Measurements from ENCODE around the gene ZFHX3.

The ZFHX3 gene

DNA sequence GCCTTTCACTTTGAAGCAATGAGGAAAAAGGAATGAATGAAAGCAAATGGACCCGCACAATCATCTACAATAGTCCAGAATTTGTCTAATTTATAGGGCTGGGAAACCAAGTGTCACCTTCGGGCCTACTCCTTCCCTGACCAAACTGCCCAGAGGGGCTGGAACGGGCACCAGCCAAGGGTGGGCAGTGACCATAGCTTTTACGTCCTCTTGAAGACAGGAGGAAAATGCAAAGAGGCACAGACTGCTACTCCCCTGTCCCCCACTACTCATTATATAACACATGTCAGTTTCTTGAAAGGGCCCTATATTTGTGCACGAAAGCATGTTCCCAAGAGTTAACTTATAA, 122.3 kb downstream of the ZFHX3 start:
- no peak for DNase-seq

GRCh38 chr16:72924927-72925630, 122.8 kb downstream of the ZFHX3 start:
- DNase-seq: peak; percentile 16

DNA sequence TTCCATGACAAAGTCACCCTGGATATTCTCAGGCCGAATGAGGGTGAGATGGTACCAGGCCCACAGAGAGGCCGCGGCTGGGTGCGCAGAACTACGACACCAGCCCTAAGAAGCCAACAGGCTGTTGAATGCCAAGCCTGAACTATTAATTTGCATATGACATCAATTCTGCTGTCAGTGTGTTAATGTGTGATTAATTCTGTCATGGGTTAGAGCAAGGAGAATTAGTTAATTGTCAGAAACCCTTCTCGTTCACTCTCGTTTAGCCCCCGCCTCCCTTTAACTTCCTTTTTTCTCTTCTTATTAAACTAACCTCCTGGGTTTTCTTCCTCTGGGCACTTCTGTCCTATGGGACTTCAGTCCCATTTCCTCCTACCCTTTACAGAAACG, 123.4 kb downstream of the ZFHX3 start:
- DNase-seq: no peak

DNA sequence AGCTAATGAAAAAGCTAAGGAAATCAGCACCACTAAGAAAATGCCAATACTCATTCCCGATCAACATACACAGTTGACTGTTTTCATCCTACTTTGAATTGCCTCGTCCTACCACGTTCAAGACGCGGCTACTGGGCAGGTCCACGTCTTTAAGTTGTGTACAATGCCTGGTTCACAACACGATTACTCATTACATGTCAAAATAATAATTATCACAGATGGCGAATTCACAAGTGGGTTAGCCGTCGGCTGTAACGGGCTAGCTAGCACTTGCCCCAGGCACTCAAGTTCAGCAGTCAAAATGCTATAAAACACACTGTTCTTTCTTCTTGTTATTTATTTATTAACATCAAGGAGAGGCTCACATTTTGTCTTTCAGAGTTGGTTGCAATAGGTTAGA, 124.2 kb downstream of the ZFHX3 start:
- peak; percentile 56 for DNase-seq

GRCh38 chr16:72922714-72923113, 125.2 kb downstream of the ZFHX3 start:
- DNase-seq: no peak

DNA sequence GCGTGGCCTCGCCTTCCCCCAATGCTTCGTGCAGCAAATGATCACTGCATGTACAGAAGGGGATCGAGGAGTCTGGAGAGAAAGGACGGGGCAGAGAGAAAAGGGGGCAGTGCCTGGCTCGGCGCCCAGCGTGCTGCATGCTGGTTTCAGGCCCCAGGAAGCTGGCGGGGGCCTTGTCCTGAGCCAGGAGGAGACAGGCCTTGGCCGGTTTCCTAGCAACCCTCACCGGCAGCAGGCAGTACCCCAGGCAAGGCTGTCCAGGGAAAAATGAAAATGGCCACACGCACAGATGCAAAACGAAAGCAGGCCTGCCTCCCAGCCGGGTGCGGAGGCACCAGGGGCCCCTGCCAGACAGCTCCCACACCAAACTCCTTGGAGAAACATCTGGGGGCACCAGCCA, 126.3 kb downstream of the ZFHX3 start:
- DNase-seq: peak; percentile 90

DNA sequence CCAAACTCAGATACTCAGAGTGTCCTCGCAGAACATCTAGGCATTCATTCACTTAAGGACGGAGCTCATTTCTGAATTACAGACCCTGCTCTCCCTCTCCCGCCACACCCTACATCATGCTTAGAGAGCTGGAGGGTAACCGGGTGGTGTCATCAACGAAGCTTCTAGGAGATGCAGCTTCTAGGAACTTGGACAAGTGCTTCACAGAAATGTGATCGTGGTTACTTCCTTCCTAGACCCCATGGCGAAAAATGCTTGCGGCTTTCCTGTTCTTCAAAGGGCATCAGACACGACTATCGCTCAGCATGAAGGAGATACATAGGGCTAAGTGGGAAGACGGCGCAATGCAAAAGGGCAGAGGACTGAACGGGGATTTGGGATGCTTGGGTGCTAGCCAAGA, 126.8 kb downstream of the ZFHX3 start:
- DNase-seq: no peak

DNA sequence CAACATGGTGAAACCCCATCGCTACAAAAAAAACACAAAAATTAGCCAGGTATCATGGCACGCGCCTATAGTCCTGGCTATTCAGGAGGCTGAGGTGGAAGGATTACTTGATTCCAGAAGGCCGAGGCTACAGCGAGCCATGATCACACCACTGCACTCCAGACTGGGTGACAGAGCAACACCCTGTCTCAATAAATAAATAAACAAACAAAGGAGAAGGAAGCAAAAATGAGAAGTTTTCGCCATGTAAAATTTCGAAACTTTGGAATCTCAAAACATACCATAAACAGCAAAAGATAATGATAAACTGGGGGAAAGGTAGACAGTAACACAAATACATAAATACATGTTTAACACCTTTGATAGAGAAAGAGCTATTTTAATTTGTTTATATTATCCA, 130.9 kb downstream of the ZFHX3 start:
- no peak for DNase-seq

DNA sequence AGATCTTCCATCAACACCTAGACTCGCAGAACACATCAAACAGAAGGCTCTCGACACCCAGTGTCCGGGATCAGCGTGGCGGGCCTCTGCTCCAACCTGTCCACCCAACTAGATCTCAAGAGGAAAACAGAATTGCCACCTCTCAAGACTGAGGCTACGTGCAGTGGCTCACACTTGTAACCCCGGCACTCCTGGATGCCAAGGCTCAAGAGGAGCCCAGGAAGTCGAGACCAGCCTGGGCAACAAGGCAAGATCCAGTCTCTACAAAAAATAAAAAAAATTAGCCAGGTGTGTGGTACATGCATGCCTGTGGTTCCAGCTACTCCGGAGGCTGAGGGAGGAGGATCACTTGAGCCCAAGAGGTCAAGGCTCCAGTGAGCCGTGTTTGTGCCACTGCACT, 132.6 kb downstream of the ZFHX3 start:
- DNase-seq: no peak

GRCh38 chr16:72913551-72913950, 134.4 kb downstream of the ZFHX3 start:
- no peak for DNase-seq

DNA sequence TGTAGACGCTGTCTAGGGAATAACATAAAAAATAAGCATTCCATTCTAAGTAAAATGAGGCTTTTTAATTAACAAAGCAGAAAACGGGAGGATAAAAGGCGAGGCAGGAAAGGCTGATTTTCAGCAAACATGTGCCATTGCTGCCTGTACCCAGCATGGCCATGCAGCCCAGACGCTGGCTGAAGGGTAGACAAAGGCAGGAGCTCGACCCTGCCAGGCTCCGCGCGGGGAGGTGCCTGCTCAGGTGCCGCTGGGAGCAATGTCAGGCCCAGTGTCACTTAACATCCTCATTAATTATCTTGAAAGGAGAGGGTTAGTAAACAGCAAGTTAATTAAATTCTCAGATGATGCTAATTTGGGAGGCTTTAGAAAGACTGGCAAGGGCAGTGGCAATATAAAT, 136.0 kb downstream of the ZFHX3 start:
- peak; percentile 25 for DNase-seq

- no peak for DNase-seq
Measured at GRCh38 chr16:72910875-72911274, 137.1 kb downstream of the ZFHX3 start.

DNA sequence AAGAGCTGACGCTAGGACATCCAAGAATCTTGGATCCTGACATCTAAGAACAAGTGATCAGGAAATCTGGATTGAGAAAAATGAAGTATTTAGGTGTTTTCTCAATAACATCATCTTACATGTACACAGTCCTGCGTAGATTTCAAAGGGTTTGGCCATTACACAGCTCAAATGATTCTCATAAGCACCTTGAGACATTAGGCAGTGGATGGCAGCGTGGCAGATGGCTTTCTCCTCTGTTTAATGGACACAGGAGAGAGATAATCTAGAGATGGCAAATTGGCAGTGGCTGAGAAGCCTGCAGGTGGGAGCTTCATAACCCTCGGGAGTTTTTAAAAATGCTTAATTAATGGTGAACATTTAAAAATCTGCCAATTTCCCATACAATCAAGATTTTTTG, 137.5 kb downstream of the ZFHX3 start:
- peak; percentile 2 for DNase-seq

DNA sequence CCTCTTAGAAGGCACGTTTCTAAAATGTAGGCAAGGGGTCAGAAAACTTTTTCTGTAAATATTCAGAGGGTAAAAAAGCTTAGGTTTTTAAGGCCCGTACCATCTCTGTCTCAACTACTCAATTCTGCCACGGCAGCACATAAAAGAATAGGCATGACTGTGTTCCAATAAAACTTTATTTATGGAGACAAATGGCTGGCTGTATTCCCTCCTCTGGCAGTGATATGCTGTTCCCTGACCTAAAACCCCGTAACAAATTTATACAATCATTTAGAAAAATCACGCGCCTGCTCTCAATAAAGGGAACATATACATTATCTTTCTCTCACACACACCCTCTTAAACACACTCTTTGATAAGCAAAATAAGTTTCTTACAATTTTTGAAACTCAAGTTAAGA, 138.7 kb downstream of the ZFHX3 start:
- no peak for DNase-seq

GRCh38 chr16:72908362-72909167, 139.4 kb downstream of the ZFHX3 start:
- peak; percentile 3 for DNase-seq

DNA sequence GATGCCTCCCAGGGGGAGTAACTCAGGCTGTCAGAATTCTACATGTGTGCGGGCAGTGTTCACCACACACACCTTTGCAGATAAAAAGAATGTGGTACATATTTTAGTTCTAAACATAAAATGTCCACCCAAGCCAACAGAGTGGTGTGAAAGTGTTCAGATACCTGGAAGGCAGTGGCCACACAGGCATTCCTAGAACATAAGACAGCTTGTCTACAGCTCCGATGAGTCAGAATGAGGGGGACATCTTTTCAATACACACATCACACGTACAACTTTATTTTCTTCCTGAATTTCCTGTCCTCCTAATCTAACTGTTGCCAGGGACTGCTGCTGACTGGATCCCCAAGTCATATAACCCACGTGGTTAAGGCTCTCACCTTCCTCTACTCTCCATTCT, 142.3 kb downstream of the ZFHX3 start:
- no peak for DNase-seq

- DNase-seq: no peak
Measured at GRCh38 chr16:72903176-72903575, 144.8 kb downstream of the ZFHX3 start.

GRCh38 chr16:72902206-72902605, 145.7 kb downstream of the ZFHX3 start:
- no peak for DNase-seq

DNA sequence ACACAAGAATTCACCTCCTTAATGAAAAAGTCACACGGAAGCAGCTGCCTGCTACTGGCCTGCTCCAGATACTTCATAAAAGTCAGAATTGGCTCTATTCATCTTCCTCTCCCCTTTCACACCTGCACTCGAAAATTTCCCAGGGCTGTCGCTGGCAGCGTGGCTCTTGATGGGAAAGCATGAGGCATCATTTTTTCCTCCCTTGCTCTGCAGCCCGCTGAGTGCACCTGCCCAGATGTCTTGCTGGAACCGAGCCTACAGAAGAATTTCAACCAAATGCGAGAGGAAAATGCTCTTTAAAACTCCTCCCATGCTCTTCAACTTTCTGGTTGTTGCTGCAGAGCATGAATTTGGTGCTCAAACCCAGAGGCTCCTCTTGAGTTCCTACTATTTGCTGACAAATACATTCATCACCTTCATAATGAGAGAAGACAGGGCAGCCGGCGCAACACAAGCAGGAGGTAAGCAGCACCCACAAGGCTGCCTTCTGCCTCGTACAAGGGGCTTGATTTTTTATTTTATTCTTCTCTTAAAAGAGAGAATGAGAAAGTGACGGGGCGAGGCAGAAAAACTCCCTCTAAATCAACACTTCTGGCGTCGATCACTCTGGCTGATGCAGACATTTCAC, 146.8 kb downstream of the ZFHX3 start:
- no peak for DNase-seq

DNA sequence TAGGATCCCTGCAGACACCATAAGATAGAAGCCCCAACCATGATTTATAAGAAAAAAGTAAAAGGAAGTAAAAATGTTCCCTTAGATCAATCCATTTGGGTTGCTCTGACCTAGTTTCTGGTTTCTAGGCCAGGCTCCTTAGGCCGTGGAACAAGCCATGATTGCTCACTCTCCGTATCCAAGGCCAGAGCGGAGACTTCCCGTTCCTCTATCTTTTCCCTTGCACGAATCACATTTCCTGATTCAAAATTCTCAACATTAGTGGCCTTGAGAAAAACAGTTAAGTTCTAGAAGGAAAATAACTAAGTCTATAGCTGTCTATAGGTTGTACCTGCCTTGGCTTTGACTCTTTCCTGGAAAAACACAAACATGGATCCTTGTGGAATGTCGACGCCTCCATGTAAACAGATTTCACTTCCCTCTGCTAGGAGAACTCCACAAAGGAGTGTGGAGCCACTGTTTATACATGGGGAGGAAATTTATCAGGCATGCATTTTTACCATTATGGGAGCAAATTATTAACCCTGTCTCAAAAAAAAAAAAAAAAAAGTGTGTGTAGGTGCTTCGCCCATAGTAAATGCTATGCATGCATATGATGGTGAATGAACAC, 149.6 kb downstream of the ZFHX3 start:
- DNase-seq: no peak

DNA sequence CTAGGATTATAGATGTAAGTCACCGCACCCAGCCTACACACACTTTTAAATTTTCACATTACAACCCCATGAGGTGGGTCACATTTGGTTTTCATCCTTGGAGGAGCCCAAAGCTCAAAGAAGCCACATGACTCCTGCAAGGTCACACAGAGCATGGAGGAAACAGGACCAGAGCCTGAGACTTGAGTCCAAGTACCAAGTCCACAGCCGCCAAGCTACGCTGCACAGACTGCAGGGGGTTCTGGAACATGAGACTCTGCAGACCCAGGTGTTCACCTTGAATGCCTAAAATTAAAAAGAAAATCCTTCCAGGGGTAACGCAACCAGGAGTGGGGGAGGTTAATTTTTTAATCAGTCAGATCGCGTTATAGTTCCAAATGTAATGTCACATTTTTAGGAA, 150.2 kb downstream of the ZFHX3 start:
- DNase-seq: peak; percentile 1

DNA sequence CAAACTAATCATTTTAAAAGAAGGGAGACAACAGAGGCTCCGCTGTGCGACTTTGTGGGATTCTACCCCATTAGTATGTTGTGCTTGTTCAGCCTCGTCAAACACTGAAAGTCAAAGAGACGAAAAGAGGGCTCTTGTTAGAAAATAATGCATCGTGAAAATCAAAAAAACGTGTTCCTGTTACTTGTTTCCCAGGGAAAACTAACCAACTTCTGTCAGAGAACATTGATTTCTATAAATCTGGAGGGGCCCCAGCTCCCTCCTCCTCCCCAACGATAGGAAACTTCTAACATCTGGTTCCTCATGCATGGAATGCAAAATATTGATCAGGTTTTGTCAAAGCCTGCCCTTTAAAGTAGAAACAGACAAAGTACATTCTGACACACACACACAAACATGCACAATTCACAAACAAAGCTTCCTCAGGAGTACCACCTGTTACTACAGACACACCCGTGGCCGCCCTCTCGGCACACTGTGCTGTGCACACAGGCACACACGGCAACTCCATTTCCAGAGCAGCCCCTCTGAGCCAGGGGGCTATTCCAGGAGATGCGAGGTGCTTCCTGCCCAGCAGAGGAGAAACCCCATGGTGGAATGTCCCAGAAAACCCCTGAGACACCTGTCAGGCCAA, 151.3 kb downstream of the ZFHX3 start:
- no peak for DNase-seq

- no peak for DNase-seq
Measured at GRCh38 chr16:72895951-72896350, 152.0 kb downstream of the ZFHX3 start.

Measured in NCI-H69 (cell line).